Skeletal muscle cell (primary cell): Measurements from ENCODE around the gene COX19.
"Not testable (repeated sequence)": the region's sequence is repeated elsewhere in the genome, so short reads cannot be mapped to it uniquely, and the experiment has no call there.

Source experiments
- DNase-seq: peaks from one replicate; pipeline ENCODE4 v3.0.0-alpha.2; 2010; ENCODE audit warnings: low read depth
- H3K4me3 ChIP-seq: 2 replicates; pipeline ENCODE4 v1.5.1; 2011; ENCODE audit warnings: low read depth, mild to moderate bottlenecking, control low read depth, low read length, moderate library complexity

The COX19 gene

GRCh38 chr7:934469-935163 lies 40.7 kb downstream of the COX19 start:
- no peak overlapping the region for H3K4me3 ChIP-seq
- DNase-seq = no peak

DNA sequence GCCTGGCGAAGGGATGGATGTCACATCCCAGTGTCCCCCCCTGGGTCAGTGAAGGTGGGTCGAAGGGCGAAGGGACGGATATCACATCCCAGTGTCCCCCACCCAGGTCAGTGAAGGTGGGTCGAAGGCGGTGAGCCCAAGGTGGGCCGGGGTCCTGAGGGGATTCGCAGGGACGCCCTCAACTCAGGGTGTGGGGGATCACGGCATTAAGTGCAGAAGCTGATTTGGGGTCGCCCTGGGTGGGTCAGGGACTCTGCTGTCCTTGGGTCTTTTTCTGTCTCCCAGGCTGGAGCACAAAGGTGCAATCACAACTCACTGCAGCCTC lies 42.7 kb downstream of the COX19 start:
- no peak for DNase-seq
- H3K4me3 ChIP-seq = no peak overlapping the region

GRCh38 chr7:931871-932650 lies 43.3 kb downstream of the COX19 start:
- H3K4me3 ChIP-seq = no peak overlapping the region

DNA sequence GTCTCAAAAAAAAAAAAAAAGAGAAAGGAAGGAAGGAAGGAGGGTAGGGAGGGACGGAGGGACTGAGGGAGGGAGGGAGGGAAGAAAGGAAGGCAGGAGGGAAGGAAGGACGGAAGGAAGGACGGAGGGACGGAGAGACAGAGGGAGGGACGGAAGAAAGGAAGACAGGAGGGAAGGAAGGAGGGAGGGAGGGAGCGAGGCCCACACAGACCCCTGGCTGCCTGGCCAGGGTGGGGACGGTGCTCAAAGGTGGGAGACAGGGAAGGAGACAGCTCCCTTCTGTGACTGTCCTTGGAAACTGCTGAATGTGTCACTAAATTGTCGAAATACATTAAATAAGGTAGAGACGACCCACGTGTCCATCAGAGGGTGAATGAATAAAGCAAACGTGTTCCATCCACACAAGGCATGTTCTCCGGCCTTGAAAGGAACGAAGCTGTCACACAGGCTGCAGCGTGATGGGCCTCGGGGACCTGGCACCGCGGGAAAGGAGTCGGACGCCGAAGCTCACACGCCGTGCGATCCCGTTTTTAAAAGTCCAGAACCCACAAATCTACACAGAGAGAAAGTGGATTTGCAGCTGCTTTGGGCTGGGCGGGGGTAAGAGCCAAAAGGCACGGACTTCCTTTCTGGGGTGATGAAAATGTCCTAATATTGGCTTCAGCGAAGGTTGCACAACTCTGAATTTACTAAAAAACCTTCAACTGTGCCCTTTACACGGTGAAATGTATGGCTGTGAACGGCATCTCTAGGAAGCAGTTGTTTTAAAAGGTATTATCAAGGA lies 44.2 kb downstream of the COX19 start:
- H3K4me3 ChIP-seq = no peak overlapping the region
- DNase-seq = no peak

More at GRCh38 chr7:931871-932650, 43.3 kb downstream of the COX19 start:
- DNase-seq = no peak

DNA sequence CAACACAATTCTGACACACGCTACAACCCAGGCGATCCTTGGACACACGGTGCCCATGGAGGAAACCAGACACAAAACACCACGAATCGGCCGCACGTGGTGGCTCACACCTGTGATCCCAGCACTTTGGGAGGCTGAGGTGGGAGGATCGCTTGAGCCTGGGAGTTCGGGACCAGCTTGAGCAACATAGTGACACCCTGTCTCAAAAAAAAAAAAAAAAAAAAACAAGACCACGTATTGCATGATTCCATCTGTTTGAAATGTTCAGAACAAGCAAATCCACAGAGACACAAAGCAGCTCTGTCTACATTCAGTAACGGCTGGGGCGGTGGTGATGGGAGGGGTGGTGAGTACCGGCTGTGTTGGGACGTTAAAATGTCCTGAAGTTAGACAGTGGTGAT lies 46.0 kb downstream of the COX19 start:
- DNase-seq = peak; percentile 33

GRCh38 chr7:927031-927671 lies 48.2 kb downstream of the COX19 start:
- no peak for DNase-seq
- H3K4me3 ChIP-seq = no peak overlapping the region

More for the DNA sequence above, 46.0 kb downstream of the COX19 start:
- H3K4me3 ChIP-seq = no peak overlapping the region

- no peak for DNase-seq
- H3K4me3 ChIP-seq = no peak overlapping the region
Measured at GRCh38 chr7:926061-927030, 49.0 kb downstream of the COX19 start.

GRCh38 chr7:925601-926000 lies 49.7 kb downstream of the COX19 start:
- no peak overlapping the region for H3K4me3 ChIP-seq

DNA sequence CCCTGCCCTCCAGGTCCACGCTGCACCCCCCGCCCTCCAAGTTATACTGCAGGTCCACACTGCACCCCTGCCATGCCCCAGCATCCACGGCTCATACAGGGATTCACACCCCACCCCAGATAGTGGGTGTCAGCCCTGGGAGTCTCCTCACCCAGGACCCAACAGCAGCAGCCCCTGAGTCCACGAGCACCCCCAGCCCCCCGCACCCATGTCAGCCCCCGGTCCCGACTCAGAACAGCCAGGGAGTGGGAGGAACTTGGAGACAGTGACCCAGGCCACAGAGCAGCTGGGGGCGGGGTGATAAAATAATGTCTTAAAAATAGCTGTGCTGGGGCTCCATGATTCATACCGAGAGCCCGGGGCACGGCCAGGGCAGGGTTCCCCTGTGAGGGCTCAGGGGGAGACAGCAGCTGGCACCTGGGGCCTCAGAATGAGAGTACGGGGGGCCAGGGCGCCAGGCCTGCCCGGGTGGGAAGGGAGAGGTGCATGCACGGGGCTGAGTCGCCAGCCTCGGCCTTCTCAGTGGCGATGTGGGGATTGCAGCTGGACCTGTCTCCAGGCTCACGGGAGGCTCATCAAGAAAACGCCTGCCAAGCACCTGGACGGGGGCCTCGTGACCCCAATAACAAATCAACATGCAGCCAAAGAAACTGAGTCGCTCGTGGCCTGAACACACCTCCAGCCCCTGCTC lies 50.7 kb downstream of the COX19 start:
- DNase-seq = no peak

More at GRCh38 chr7:925601-926000, 49.7 kb downstream of the COX19 start:
- DNase-seq = no peak

GRCh38 chr7:924042-924441 lies 51.3 kb downstream of the COX19 start:
- not testable (repeated sequence) for DNase-seq, H3K4me3 ChIP-seq

More for the DNA sequence above, 50.7 kb downstream of the COX19 start:
- no peak overlapping the region for H3K4me3 ChIP-seq

GRCh38 chr7:923108-924041 lies 52.0 kb downstream of the COX19 start:
- H3K4me3 ChIP-seq = no peak overlapping the region
- no peak for DNase-seq

DNA sequence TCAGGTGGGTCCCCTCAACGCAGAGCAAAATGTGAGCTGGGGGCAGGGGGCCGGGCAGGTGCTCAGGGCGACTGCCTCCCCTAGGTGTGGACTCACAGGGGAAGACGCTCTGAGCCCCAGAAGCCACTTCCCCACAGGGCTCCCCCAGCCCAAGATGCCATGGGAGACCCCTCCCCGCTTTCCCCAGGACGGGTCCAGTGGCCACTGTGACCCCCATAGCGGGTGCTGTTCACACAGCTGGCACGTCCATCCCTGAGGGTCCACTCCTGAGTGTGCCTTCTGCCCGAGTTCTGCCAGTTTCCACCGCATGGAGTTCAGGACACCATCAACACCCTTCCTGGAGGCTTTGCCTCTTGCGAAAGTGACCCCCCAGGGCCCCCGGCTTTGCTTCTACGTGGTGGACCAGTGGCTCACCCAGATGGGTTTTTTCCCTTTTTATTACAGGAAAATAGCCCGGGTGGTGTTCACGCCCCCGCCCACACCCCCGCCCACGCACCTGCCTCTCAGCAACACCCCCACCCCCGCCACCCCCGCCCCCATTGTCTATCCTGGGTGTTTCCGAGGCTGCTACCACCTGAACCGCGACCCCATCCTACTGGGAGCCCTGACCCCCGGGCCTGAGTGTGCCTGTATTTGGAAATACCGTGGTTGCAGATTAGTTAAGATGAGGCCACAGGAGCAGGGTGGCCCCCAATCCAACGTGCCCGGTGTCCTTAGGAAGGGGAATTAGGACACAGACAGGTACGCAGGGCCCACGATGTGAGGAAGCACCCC lies 52.8 kb downstream of the COX19 start:
- no peak for DNase-seq
- no peak overlapping the region for H3K4me3 ChIP-seq

GRCh38 chr7:921581-922333 lies 53.6 kb downstream of the COX19 start:
- DNase-seq = no peak

DNA sequence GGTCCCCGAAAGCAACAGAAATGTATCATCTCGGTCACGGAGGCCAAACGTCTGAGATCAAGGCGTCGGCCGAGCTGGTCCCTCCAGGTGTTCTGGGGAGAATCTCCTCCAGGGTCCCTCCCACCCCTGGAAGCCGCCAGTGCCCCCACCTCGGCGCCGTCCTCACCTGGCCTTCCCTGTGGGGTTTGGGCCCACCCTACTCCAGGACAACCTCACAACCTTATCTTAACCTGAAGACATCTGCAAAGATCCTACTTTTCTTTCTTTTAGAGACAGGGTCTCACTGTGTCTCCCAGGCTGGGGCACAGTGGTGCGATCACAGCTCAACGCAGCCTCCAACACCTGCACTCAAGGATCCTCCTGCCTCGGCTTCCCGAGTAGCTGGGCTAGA lies 54.3 kb downstream of the COX19 start:
- no peak for DNase-seq
- H3K4me3 ChIP-seq = no peak overlapping the region

More at GRCh38 chr7:921581-922333, 53.6 kb downstream of the COX19 start:
- H3K4me3 ChIP-seq = no peak overlapping the region

GRCh38 chr7:920351-921070 lies 54.8 kb downstream of the COX19 start:
- DNase-seq = no peak
- no peak overlapping the region for H3K4me3 ChIP-seq
